HG03103 (cell line): ENCODE results near the gene EFNA5.

Source experiments
- ATAC-seq: cut with Tn5 transposase; IDR thresholded peaks from one replicate; pipeline ENCODE4 v1.9.1; 2021; ENCODE audit warnings: low read depth; ENCODE audit not compliant: unreplicated experiment

The EFNA5 gene

GRCh38 chr5:107576736-107577393 is 93.9 kb downstream of the EFNA5 start:
- ATAC-seq: no peak

- no peak for ATAC-seq
Observed at GRCh38 chr5:107576155-107576554, 94.6 kb downstream of the EFNA5 start.

- no peak for ATAC-seq
Observed at GRCh38 chr5:107574287-107574686, 96.5 kb downstream of the EFNA5 start.

- no peak for ATAC-seq
Observed at GRCh38 chr5:107572715-107573368, 97.9 kb downstream of the EFNA5 start.

GRCh38 chr5:107571621-107572536 is 98.9 kb downstream of the EFNA5 start:
- ATAC-seq: peak; percentile 49

GRCh38 chr5:107570805-107571531 is 99.8 kb downstream of the EFNA5 start:
- peak; percentile 73 for ATAC-seq

GRCh38 chr5:107570181-107570580 is 100.6 kb downstream of the EFNA5 start:
- no peak for ATAC-seq

GRCh38 chr5:107567901-107568671 is 102.7 kb downstream of the EFNA5 start:
- ATAC-seq: no peak

- ATAC-seq: no peak
Observed at GRCh38 chr5:107566986-107567385, 103.8 kb downstream of the EFNA5 start.

GRCh38 chr5:107565791-107566767 is 104.7 kb downstream of the EFNA5 start:
- ATAC-seq: no peak

- ATAC-seq: no peak
Observed at GRCh38 chr5:107564931-107565372, 105.8 kb downstream of the EFNA5 start.

GRCh38 chr5:107563959-107564544 is 106.7 kb downstream of the EFNA5 start:
- ATAC-seq: no peak

- ATAC-seq: no peak
Observed at GRCh38 chr5:107560377-107560776, 110.4 kb downstream of the EFNA5 start.

- no peak for ATAC-seq
Observed at GRCh38 chr5:107558823-107559375, 111.8 kb downstream of the EFNA5 start.

- ATAC-seq: no peak
Observed at GRCh38 chr5:107557051-107557658, 113.6 kb downstream of the EFNA5 start.

- ATAC-seq: no peak
Observed at GRCh38 chr5:107556575-107556974, 114.2 kb downstream of the EFNA5 start.

- ATAC-seq: no peak
Observed at GRCh38 chr5:107555425-107556090, 115.2 kb downstream of the EFNA5 start.
